Stimulated activated CD8-positive, alpha-beta memory T cell treated with anti-CD3 and anti-CD28 coated beads, Interleukin-4, amount 100 ng/mL, for 1 hour (primary cell): ENCODE results near the gene KRTAP4-5.
"Not testable (repeated sequence)": the region's sequence is repeated elsewhere in the genome, so short reads cannot be mapped to it uniquely, and the experiment has no call there.

Experiments
- DNase-seq, 2 donors: peaks; one replicate each; pipeline ENCODE4 v3.0.0-alpha.2; 2020; ENCODE audit warnings: low read depth in 2 of 2, low spot score in 1 of 2

KRTAP4-5 gene

GRCh38 chr17:41111151-41111885 is 38.3 kb downstream of the KRTAP4-5 start:
- DNase-seq = no peak

- not testable (repeated sequence) for DNase-seq
Observed at GRCh38 chr17:41108728-41109386, 40.8 kb downstream of the KRTAP4-5 start.

- no peak for DNase-seq
Observed at GRCh38 chr17:41107941-41108450, 41.6 kb downstream of the KRTAP4-5 start.

GRCh38 chr17:41105347-41105746 is 44.3 kb downstream of the KRTAP4-5 start, which contains the start of gene KRTAP4-9:
KRTAP4-9 (plus strand) TSS chr17:41105389; CDS start chr17:41105389, 0 bp downstream.
- not testable (repeated sequence) for DNase-seq

GRCh38 chr17:41104386-41105038 is 45.1 kb downstream of the KRTAP4-5 start:
- not testable (repeated sequence) for DNase-seq

- DNase-seq = no peak
Observed at GRCh38 chr17:41103896-41104295, 45.7 kb downstream of the KRTAP4-5 start.

GRCh38 chr17:41101586-41102259 is 47.9 kb downstream of the KRTAP4-5 start, which contains the start of gene KRTAP4-16:
KRTAP4-16 (minus strand) TSS chr17:41102209; CDS start chr17:41102209, 0 bp downstream.
- DNase-seq = no peak

GRCh38 chr17:41099682-41100480 is 49.7 kb downstream of the KRTAP4-5 start:
- DNase-seq = not testable (repeated sequence)
